ENCODE measurements around the gene VWF.

GRCh38 chr12:5921966-5922899, 202.2 kb downstream of the VWF start:
- TF ChIP-seq MAX (IDR thresholded peaks at IDR 0.05; ENCODE audit: insufficient read depth, insufficient read length), result no peak
- no peak for TF ChIP-seq CTCF (IDR thresholded peaks at IDR 0.05; ENCODE audit: extremely low read depth in 1 of 2, insufficient read depth in 1 of 2, low read depth in 1 of 2, low read length in 2 of 2)
- TF ChIP-seq POLR2AphosphoS5 (IDR thresholded peaks at IDR 0.05; ENCODE audit: insufficient read depth, low read depth, low read length), result no peak
- no peak for TF ChIP-seq POLR2A (IDR thresholded peaks at IDR 0.05; ENCODE audit: low read depth, low read length)
- TF ChIP-seq MYC (IDR thresholded peaks at IDR 0.05; ENCODE audit: low read depth, low read length), result no peak
- no peak for TF ChIP-seq EZH2 (IDR thresholded peaks at IDR 0.05; ENCODE audit: borderline replicate concordance, low read depth, low read length, severe bottlenecking)
- no peak for TF ChIP-seq FOS (IDR thresholded peaks at IDR 0.05; ENCODE audit: borderline replicate concordance, insufficient read depth, low read length)
- TF ChIP-seq JUN (IDR thresholded peaks at IDR 0.05; ENCODE audit: borderline replicate concordance, insufficient read depth, insufficient read length, low read depth), result no peak
- TF ChIP-seq GATA2 (IDR thresholded peaks at IDR 0.05; ENCODE audit: insufficient read depth, insufficient read length, low read depth, low read length), result no peak

Measured in endothelial cell of umbilical vein (primary cell).